ENCODE measurements around the gene ABCA1. TPM values are rescaled to one million over a fixed set of nuclear protein-coding genes. Genes with fewer than 3 reads are reported as not detected.

ABCA1 gene
- total and polyA plus RNA-seq, 2 of the 4 experiments (the other 2 are of a cell fraction): 5.8 to 52.2 TPM

DNA sequence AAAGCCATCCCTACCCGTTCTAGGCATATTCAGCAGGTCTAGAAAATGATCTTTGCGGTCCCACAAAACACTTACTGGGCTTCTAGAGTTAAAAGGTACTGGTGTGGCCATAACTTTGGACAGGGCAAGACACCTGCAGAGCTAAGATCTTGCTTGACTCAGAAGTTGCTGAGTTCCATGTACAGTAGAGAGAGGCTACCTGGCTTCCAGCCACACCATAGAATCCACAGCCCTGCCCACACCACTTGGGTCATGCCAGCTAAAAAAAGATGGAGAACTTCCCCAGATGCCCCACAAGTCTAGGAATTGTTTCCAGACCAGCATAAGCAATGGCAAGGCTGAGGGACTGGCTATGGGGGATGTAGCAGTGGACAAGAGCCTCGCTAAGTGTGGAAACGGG lies 52.1 kb downstream of the ABCA1 start:
- Histone ChIP-seq H3K18ac (ENCODE audit: low read depth, low read length) (no peak overlapping the region), H3K79me1 (ENCODE audit: low read depth in 1 of 2, low read length in 2 of 2) (peaks cover 20 to 42% of the 10 kb centered on the region in 2 experiments), H3K56ac (ENCODE audit: extremely low read depth, insufficient read depth, low read length) (no peak overlapping the region), H3K4me2 (ENCODE audit: low read depth, low read length) (no peak overlapping the region), H3K9me3 (ENCODE audit: control insufficient read depth, insufficient read depth, low read length) (no peaks in the 10 kb centered on the region), H3K4me1 (ENCODE audit: control insufficient read depth, insufficient read depth, low read length) (peaks cover 18% of the 10 kb centered on the region), H3K27ac (ENCODE audit: insufficient read depth, low read length) (no peak overlapping the region), H2BK5ac (ENCODE audit: low read depth, low read length, poor library complexity, severe bottlenecking) (no peak overlapping the region), H4K5ac (ENCODE audit: low read depth, low read length) (no peak overlapping the region), H3K14ac (replicated peaks; ENCODE audit: low read depth, low read length) (no peak overlapping the region), H2AK5ac (ENCODE audit: low read depth, low read length) (0 out of 2 replicates have a peak overlapping the region, but pooled peaks have one; percentile 17), H3K27me3 (ENCODE audit: control insufficient read depth, insufficient read depth, low read length) (no peaks in the 10 kb centered on the region), H3K9ac (ENCODE audit: low read depth, low read length) (no peak overlapping the region), H2AFZ (replicated peaks; ENCODE audit: low read length, poor library complexity) (no peak overlapping the region), H3K23ac (ENCODE audit: low read depth, low read length) (no peak overlapping the region), H4K91ac (ENCODE audit: insufficient read depth, low read depth, low read length) (no peak overlapping the region), H2BK120ac (ENCODE audit: low read depth, low read length) (no peak overlapping the region), H3K36me3 (ENCODE audit: control insufficient read depth, insufficient read depth, low read length) (peaks cover 33% of the 10 kb centered on the region), H3K4me3 (ENCODE audit: insufficient read depth, low read depth, low read length) (no peak overlapping the region), H3K9me1 (ENCODE audit: insufficient read depth, low read length) (peaks cover 30% of the 10 kb centered on the region), H4K20me1 (ENCODE audit: insufficient read depth, low read length) (peaks cover 5% of the 10 kb centered on the region; the same call in 1 of the 2 replicates), H4K8ac (ENCODE audit: low read depth in 2 of 2, low read length in 2 of 2) (no peak overlapping the region), H2BK15ac (ENCODE audit: low read depth, low read length) (0 out of 3 replicates have a peak overlapping the region, but pooled peaks have one; percentile 68), H2AK9ac (replicated peaks; ENCODE audit: low read depth, low read length, poor library complexity) (no peak overlapping the region), H3K4ac (ENCODE audit: low read depth, low read length) (no peak overlapping the region), H2BK20ac (ENCODE audit: low read depth, low read length) (no peak overlapping the region)
- dilution Hi-C loops (cut with HindIII; ENCODE audit: low sequenced_read_pairs, unreplicated experiment): no loop called here
- TF ChIP-seq POLR2A (IDR thresholded peaks at IDR 0.05; ENCODE audit: low read depth, low read length) (no peak), CHD1 (IDR thresholded peaks at IDR 0.05; ENCODE audit: low read depth, low read length) (no peak), FOS (IDR thresholded peaks at IDR 0.05; ENCODE audit: low read depth, low read length) (no peak), RCOR1 (IDR thresholded peaks at IDR 0.05; ENCODE audit: insufficient replicate concordance, low read length) (no peak), CEBPB (IDR thresholded peaks at IDR 0.05; ENCODE audit: low read depth, low read length) (no peak), BHLHE40 (IDR thresholded peaks at IDR 0.05; ENCODE audit: low read depth, low read length) (no peak), SMC3 (IDR thresholded peaks at IDR 0.05; ENCODE audit: low read depth, low read length) (no peak), MAZ (IDR thresholded peaks at IDR 0.05; ENCODE audit: borderline replicate concordance, low read depth, low read length) (no peak), RAD21 (IDR thresholded peaks at IDR 0.05; ENCODE audit: low read length) (no peak), MAFK (IDR thresholded peaks at IDR 0.05; ENCODE audit: low read depth, low read length) (no peak), MXI1 (IDR thresholded peaks at IDR 0.05; ENCODE audit: borderline replicate concordance, low read depth, low read length) (no peak), NFE2L2 (IDR thresholded peaks at IDR 0.05; ENCODE audit: low read depth, low read length) (no peak), RFX5 (IDR thresholded peaks at IDR 0.05; ENCODE audit: low read depth, low read length) (no peak), CTCF (conservative IDR thresholded peaks at IDR 0.05; ENCODE audit: low read depth, low read length) (no peak), ELK1 (IDR thresholded peaks at IDR 0.05; ENCODE audit: borderline replicate concordance, low read depth, low read length) (no peak)
- TF ChIP-seq, protein P1, sequence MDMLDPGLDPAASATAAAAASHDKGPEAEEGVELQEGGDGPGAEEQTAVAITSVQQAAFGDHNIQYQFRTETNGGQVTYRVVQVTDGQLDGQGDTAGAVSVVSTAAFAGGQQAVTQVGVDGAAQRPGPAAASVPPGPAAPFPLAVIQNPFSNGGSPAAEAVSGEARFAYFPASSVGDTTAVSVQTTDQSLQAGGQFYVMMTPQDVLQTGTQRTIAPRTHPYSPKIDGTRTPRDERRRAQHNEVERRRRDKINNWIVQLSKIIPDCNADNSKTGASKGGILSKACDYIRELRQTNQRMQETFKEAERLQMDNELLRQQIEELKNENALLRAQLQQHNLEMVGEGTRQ (IDR thresholded peaks at IDR 0.05; ENCODE audit: low read depth, low read length): no peak
- POLR2A ChIA-PET (ENCODE audit: unreplicated experiment): no interaction called here
- CTCF ChIA-PET: interaction anchor here (1.2 kb wide), 1 partner anchor 13 kb away, joined by 4 read pairs; no protein-coding TSS in a partner anchor
- DNase-seq (no peak), ATAC-seq (ENCODE audit: low read depth) (no peak)
- 100% methylated on average over 1 of the region's 4 CpGs; no CpG with 5 or more reads in 1 of the 2 experiments for WGBS, 2 experiments (ENCODE audit: extremely low coverage in 2 of 2, insufficient read length in 1 of 2)
- intact Hi-C loops (cut with micrococcal nuclease): no loop called here
- BruUV-seq (replicated peaks): no TSS peak
- in situ Hi-C loops (cut with MboI; ENCODE audit: low sequenced_read_pairs): no loop called here
